Cardiac fibroblast (primary cell): ENCODE results near the gene PGAP2.

Source experiments
- DNase-seq, 2 donors: peaks; one replicate each; pipeline versions ENCODE4 v3.0.0 to v3.0.0-alpha.2; 2010; ENCODE audit warnings: low read depth in 2 of 2
- H3K4me3 ChIP-seq, 2 donors: replicated peaks in 1 of 2; 1 replicate in 1 of 2; 2 replicates in 1 of 2; pipeline ENCODE4 v1.5.1; 2011; ENCODE audit warnings: low read depth in 2 of 2, low read length in 2 of 2, mild to moderate bottlenecking in 2 of 2, moderate library complexity in 1 of 2
- TF ChIP-seq, protein P1 (sequence below): IDR thresholded peaks from one replicate; pipeline ENCODE4 v1.5.1; 2011; ENCODE audit warnings: low read depth, mild to moderate bottlenecking, low read length, inconsistent platforms

The PGAP2 gene

GRCh38 chr11:3838504-3838903 is 30.1 kb downstream of the PGAP2 start:
- TF ChIP-seq, protein P1, sequence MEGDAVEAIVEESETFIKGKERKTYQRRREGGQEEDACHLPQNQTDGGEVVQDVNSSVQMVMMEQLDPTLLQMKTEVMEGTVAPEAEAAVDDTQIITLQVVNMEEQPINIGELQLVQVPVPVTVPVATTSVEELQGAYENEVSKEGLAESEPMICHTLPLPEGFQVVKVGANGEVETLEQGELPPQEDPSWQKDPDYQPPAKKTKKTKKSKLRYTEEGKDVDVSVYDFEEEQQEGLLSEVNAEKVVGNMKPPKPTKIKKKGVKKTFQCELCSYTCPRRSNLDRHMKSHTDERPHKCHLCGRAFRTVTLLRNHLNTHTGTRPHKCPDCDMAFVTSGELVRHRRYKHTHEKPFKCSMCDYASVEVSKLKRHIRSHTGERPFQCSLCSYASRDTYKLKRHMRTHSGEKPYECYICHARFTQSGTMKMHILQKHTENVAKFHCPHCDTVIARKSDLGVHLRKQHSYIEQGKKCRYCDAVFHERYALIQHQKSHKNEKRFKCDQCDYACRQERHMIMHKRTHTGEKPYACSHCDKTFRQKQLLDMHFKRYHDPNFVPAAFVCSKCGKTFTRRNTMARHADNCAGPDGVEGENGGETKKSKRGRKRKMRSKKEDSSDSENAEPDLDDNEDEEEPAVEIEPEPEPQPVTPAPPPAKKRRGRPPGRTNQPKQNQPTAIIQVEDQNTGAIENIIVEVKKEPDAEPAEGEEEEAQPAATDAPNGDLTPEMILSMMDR: no peak
- DNase-seq: no peak
- H3K4me3 ChIP-seq: no peak overlapping the region

- peak overlapping the region; percentile 73 to 75 for H3K4me3 ChIP-seq
- DNase-seq: no peak
- TF ChIP-seq, protein P1: no peak
Measured at GRCh38 chr11:3840004-3840869, 31.9 kb downstream of the PGAP2 start.

DNA sequence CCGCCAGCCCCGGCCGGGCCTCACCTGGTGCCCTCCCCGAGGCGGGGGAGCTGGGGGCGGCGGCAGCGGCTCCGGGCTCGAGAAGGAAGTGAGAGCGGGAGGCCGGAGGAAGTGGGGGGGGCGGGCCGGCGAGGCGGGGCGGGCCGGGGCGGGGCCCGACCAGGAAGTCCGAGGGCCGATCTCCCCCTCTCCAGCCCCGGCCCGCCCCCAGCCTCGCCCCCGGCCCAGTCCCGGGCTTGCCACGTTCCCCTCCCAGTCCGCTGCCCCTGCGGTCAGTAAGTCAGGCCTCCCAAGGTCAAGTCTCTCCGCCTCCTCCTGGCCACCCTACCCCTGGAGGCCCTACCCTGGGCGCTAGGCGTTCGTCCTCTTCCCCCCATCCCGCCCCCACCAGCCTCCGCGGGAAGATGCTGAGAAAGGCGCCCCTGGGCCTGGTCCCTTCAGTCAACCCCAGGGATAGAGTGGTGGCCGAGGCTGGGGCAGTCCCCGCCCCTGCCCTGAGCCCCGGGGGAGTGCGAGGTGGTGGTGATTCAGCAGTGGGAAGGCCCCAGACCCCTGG is 32.6 kb downstream of the PGAP2 start, which contains the start of gene RHOG:
RHOG (minus strand) TSS at position 90 of the 556 bp plus-strand sequence. CDS start 12,821 bp downstream, outside the sequence.
- TF ChIP-seq, protein P1: no peak
- DNase-seq: peak in 1 of 2 donors; percentile 90
- peak within 1 kb of the TSS; percentile 73 to 75 for H3K4me3 ChIP-seq

DNA sequence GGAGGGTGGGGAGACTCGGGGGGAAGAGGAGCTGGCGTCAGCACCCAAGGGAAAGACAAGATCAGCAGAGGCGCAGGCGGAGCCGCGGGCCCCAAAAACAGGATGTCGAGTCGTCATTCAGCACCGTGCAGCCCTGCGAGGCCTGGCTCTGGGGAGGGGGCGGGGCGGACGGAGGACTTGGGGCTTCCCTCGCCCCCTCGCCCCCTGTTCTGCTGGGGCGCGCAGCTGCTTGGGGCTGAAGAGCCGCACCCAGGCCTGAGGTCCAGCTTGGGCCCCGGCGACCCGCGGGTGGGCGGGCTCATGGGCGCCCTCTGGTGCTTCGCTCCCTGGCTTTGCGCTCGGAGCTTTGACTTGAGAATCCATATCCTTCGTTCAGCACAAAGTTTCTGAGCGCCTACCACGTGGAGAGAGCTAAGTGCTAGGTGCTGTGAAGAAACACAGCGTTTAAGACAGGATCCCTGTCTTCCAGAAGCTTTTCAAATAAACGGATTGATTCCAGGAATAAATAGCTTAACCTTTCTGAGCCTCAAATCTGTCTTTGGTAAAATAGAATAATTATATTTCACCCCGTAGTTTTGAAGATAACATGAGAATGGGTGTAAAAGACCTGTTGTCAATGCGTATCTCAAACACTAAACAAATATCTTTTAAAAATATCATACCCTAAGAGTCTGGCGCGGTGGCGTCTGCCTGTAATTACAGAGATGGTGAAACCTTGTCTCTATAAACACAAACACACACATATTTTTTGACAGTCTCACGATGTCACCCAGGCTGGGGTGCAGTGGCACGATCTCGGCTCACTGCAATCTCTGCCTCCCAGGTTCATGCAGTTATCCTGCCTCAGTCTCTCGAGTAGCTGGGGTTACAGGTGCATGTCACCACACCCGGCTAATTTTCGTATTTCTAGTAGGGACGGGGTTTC is 33.3 kb downstream of the PGAP2 start:
- TF ChIP-seq, protein P1: peak; percentile 82
- DNase-seq: peak; percentile 90 to 96
- peak overlapping the region; percentile 47 to 75 for H3K4me3 ChIP-seq

DNA sequence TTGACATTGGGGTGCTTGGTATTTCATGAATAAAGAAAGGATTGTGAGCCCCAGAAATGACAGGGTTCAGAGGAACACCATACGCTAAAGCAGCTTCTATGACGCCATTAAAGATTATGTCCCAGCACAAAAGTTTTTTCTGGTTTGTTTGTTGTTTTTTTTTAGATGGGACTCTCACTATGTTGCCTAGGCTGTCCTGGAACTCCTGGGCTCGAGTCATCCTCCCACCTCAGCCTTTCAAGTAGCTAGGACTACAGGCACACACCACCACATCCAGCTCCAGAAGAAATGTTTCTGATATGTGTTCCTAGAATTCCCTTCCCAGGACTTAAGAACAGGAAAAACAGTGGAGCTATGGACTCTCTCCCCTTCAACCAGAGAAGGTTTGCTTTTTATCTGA is 35.0 kb downstream of the PGAP2 start:
- TF ChIP-seq, protein P1: no peak
- H3K4me3 ChIP-seq: no peak overlapping the region
- no peak for DNase-seq

DNA sequence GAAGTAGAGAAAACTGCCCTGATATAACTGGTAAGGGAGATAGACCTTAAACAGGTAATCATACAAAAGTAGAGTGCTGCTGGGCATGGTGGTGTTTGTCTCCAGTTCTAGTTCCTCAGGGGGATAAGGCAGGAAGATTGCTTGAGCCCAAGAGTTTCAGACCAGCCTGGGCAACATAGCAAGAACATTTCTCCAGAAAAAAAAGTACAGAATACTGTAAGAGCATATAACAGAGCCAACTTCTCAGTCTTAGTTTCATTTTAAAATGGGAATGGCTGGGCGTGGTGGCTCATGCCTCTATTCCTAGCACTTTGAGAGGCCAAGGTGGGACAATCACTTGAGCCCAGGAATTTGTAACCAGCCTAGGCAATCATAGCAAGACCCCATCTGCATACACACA is 36.9 kb downstream of the PGAP2 start:
- no peak for DNase-seq
- H3K4me3 ChIP-seq: no peak overlapping the region
- TF ChIP-seq, protein P1: no peak
